ENCODE results near the gene FLOT2.

GRCh38 chr17:28862561-28862960, 35.0 kb downstream of the FLOT2 start:
- TF ChIP-seq CTCF (conservative IDR thresholded peaks at IDR 0.05; ENCODE audit: low read depth, low read length) (no peak), EZH2phosphoT487 (IDR thresholded peaks at IDR 0.05; ENCODE audit: borderline replicate concordance, low read length) (no peak), EZH2 (IDR thresholded peaks at IDR 0.05; ENCODE audit: low read length, unreplicated experiment) (no peak)
